Rectal smooth muscle tissue (tissue), 1 donor: Measurements from ENCODE around the gene ST3GAL5.
A peak's percentile ranks its signal among the peaks of the same experiment; 100 is the strongest.

Experiments used
- H3K27ac ChIP-seq: one replicate; pipeline ENCODE4 v1.7.0; 2013; ENCODE audit warnings: low read depth, low read length, inconsistent platforms
- H3K27me3 ChIP-seq: one replicate; pipeline ENCODE4 v1.7.0; 2013; ENCODE audit warnings: low read length; ENCODE audit not compliant: control insufficient read depth, insufficient read depth
- H3K36me3 ChIP-seq: one replicate; pipeline ENCODE4 v1.7.0; 2013; ENCODE audit warnings: low read length; ENCODE audit not compliant: control insufficient read depth, insufficient read depth
- H3K4me1 ChIP-seq: one replicate; pipeline ENCODE4 v1.7.0; 2013; ENCODE audit warnings: low read length; ENCODE audit not compliant: control insufficient read depth, insufficient read depth
- H3K4me3 ChIP-seq: one replicate; pipeline ENCODE4 v1.7.0; 2013; ENCODE audit warnings: low read length
- H3K9ac ChIP-seq: one replicate; pipeline ENCODE4 v1.7.0; 2013; ENCODE audit warnings: low read length

ST3GAL5 gene

DNA sequence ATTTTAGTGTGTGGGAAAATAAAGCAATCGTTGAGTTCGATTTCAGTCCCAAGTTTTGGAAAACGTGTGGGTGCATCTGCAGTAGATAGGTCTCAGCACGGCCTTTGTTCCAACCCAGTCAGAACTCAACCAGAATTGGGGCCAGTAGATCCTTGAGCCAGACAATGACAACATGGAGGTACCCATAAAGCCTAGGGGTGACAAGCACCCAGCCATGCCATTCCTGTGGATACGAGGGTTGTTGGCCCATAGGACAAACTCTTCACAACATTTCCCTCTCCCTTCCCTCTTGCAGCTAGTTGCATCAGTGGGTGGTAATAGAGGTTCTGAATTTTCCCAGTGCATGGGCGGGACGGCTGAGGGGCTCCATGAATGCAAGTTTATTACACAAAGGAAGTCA, 60.1 kb downstream of the ST3GAL5 start:
- Histone ChIP-seq H3K36me3 (no peaks in the 10 kb centered on the region), H3K27ac (no peak overlapping the region), H3K4me1 (no peaks in the 10 kb centered on the region), H3K4me3 (no peak overlapping the region), H3K9ac (no peak overlapping the region), H3K27me3 (no peaks in the 10 kb centered on the region)

- Histone ChIP-seq H3K9ac (no peak overlapping the region), H3K4me3 (peak overlapping the region; percentile 55), H3K27ac (no peak overlapping the region), H3K4me1 (no peaks in the 10 kb centered on the region), H3K36me3 (no peaks in the 10 kb centered on the region), H3K27me3 (no peaks in the 10 kb centered on the region)
These were observed 60.8 kb downstream of the ST3GAL5 start for GRCh38 chr2:85827879-85828569.

GRCh38 chr2:85826990-85827878, 61.6 kb downstream of the ST3GAL5 start:
- Histone ChIP-seq H3K4me1 (no peaks in the 10 kb centered on the region), H3K27ac (no peak overlapping the region), H3K4me3 (peak overlapping the region; percentile 55), H3K27me3 (no peaks in the 10 kb centered on the region), H3K9ac (no peak overlapping the region), H3K36me3 (no peaks in the 10 kb centered on the region)

- no peak overlapping the region for H3K4me3 ChIP-seq
- no peak overlapping the region for H3K9ac ChIP-seq
- no peaks in the 10 kb centered on the region for H3K27me3 ChIP-seq
- no peak overlapping the region for H3K27ac ChIP-seq
- no peaks in the 10 kb centered on the region for H3K4me1 ChIP-seq
- H3K36me3 ChIP-seq, result no peaks in the 10 kb centered on the region
These were observed 64.8 kb downstream of the ST3GAL5 start for GRCh38 chr2:85823951-85824350.

GRCh38 chr2:85822766-85823165, 66.0 kb downstream of the ST3GAL5 start:
- Histone ChIP-seq H3K4me1 (no peaks in the 10 kb centered on the region), H3K4me3 (no peak overlapping the region), H3K9ac (no peak overlapping the region), H3K36me3 (no peaks in the 10 kb centered on the region), H3K27ac (no peak overlapping the region), H3K27me3 (no peaks in the 10 kb centered on the region)

- no peak overlapping the region for H3K27ac ChIP-seq
- no peak overlapping the region for H3K4me3 ChIP-seq
- H3K36me3 ChIP-seq, result no peaks in the 10 kb centered on the region
- no peaks in the 10 kb centered on the region for H3K4me1 ChIP-seq
- H3K9ac ChIP-seq, result no peak overlapping the region
- no peaks in the 10 kb centered on the region for H3K27me3 ChIP-seq
These were observed 68.8 kb downstream of the ST3GAL5 start for GRCh38 chr2:85819811-85820510.

DNA sequence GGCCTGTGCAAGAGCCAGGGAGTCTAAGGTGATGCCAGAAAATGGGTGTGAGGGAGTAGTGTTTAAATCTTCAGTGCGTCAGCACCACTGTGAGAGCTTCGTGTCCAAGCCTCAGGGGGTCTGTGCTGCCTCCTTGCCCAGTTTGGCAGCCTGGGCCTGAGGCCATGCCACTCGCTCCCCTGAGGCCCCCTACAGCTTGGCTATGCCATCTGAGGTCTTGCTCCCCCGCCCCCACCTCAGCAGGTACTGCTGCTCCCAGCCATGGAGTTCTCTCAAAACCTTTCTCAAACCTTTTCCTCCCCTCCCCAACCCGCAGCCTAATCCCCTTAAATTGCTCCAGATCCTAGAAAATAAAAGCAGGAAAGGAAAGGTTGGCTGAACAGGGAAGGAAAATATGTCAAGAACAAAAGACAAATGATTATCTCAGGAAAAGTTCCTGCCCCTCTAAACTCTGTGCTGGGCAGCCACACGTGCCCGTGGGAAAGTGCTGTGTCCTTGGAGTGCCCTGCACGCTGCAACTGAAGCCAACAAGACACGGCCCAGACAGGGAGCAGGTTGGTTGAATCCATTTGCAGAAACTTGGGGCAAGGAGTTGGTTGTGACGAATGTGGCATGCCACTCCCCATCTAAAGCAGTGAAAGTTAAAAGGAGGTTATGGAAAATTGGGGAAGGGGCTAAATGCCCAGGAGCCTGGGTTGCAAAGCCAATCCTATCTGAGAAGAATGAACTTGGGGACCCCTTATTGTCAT, 73.8 kb downstream of the ST3GAL5 start:
- H3K4me1 ChIP-seq, result peaks cover 2% of the 10 kb centered on the region
- H3K27ac ChIP-seq, result no peak overlapping the region
- no peak overlapping the region for H3K4me3 ChIP-seq
- no peaks in the 10 kb centered on the region for H3K36me3 ChIP-seq
- no peak overlapping the region for H3K9ac ChIP-seq
- no peaks in the 10 kb centered on the region for H3K27me3 ChIP-seq

GRCh38 chr2:85813982-85814801, 74.6 kb downstream of the ST3GAL5 start:
- Histone ChIP-seq H3K27ac (no peak overlapping the region), H3K9ac (no peak overlapping the region), H3K4me3 (no peak overlapping the region), H3K36me3 (no peaks in the 10 kb centered on the region), H3K4me1 (peaks cover 2% of the 10 kb centered on the region), H3K27me3 (no peaks in the 10 kb centered on the region)

- Histone ChIP-seq H3K4me1 (peaks cover 2% of the 10 kb centered on the region), H3K4me3 (no peak overlapping the region), H3K27ac (no peak overlapping the region), H3K9ac (no peak overlapping the region), H3K36me3 (no peaks in the 10 kb centered on the region), H3K27me3 (no peaks in the 10 kb centered on the region)
These were observed 75.4 kb downstream of the ST3GAL5 start for GRCh38 chr2:85813211-85813981.

DNA sequence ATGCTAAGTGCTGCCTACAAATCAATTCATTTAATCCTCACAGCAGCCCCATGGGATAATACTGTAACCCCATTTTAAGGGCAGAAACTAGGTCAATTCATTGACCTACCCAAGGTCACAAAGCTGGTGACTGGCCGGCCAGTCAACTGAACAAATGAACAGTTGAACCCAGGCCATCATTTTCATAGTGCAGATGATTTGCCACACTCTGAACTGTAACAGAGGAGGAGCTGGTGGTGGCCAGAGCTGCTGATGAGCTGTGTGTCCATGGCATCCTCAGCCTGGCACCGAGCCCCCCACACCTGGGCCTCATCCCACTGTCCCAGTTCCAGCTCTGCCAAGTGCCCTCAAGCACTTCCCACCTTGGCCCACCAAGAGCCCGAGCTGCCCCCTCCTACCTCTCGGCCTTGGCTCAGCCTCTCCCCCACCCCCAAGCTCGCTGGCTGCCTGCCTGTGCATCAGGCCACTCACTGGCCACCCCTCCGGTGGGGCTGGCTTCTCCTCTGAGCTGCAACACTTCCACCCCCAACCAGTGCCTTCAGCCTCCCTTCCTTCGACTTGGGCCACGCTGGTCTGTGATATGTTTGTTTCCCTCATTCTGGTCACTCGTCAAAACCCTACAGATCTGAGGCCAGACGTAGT, 76.6 kb downstream of the ST3GAL5 start:
- Histone ChIP-seq H3K9ac (no peak overlapping the region), H3K27ac (no peak overlapping the region), H3K4me1 (peaks cover 2% of the 10 kb centered on the region), H3K36me3 (no peaks in the 10 kb centered on the region), H3K27me3 (no peaks in the 10 kb centered on the region), H3K4me3 (no peak overlapping the region)
